Measurements from ENCODE around the gene PCDHB8. TPM values are rescaled to one million over a fixed set of nuclear protein-coding genes. Genes with fewer than 3 reads are reported as not detected.
"Not testable (repeated sequence)": the region's sequence is repeated elsewhere in the genome, so short reads cannot be mapped to it uniquely, and the experiment has no call there.

Gene PCDHB8
- polyA plus RNA-seq (2011; rRNA removed) (0.20 and 0.25 TPM in 2 replicates), polyA minus RNA-seq (2011; rRNA and poly(A)+ RNA removed) (0.23 and 0.61 TPM in 2 replicates)

- H3K9me3 ChIP-seq (ENCODE audit: control insufficient read depth, insufficient read depth, low read length) = peaks cover 26% of the 10 kb centered on the region
- CTCF ChIA-PET = interaction anchor here (1.4 kb wide), 1 partner anchor 386 kb away, joined by 5 read pairs; no protein-coding TSS in a partner anchor
- H3K4me3 ChIP-seq (ENCODE audit: low read depth, low read length); POLR2A ChIA-PET; DNase-seq (ENCODE audit: low read depth, low spot score); H3K27me3 ChIP-seq (ENCODE audit: control insufficient read depth, insufficient read depth, low read length); H3K27ac ChIP-seq (ENCODE audit: low read depth, low read length): not testable (repeated sequence)
These were observed at the start of gene PCDHB8 for GRCh38 chr5:141177577-141178191. Gene PCDHB8 (plus strand): TSS chr5:141177790. CDS start chr5:141178035, 245 bp downstream.

DNA sequence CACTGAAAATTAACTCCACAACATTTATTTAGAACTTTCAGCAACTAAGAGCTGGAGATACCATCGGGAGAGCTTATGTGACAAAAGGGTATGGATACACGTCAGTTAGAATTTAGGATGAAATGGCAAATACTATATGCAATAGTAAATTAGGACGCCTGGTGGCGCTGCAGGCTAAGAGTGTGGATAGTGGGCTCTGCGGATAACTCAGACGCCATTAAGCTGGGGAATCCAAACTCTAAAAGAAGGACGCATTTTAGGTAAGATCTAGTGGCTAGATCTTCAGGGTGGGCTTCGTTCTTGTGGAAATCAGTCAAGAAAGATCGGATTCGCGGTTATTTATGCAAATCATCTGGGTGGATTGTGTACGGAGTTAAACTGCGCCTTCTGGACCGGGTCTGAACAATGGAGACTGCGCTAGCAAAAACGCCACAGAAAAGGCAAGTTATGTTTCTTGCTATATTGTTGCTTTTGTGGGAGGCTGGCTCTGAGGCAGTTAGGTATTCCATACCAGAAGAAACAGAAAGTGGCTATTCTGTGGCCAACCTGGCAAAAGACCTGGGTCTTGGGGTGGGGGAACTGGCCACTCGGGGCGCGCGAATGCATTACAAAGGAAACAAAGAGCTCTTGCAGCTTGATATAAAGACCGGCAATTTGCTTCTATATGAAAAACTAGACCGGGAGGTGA is 42.4 kb upstream of the PCDHB8 start, which contains the start of gene PCDHB5:
TSS of gene PCDHB5 (plus strand) at position 177 of the 688 bp plus-strand sequence. CDS start at position 406, 229 bp downstream.
- Histone ChIP-seq H3K9me3 (ENCODE audit: control insufficient read depth, insufficient read depth, low read length) (peaks cover 22% of the 10 kb centered on the region), H3K27me3 (ENCODE audit: control insufficient read depth, insufficient read depth, low read length) (no peaks in the 10 kb centered on the region), H3K4me3 (ENCODE audit: low read depth, low read length) (peak within 1 kb of the TSS; percentile 31), H3K27ac (ENCODE audit: low read depth, low read length) (no peak within 1 kb of the TSS)
- TF ChIP-seq CTCF (IDR thresholded peaks at IDR 0.05; ENCODE audit: low read depth, low read length) = 0 out of 2 replicates have a peak, but pooled peaks have one; percentile 18
- DNase-seq (ENCODE audit: low read depth, low spot score) = no peak
- ChIA-PET CTCF (interaction anchor here (0.5 to 1.6 kb wide), 3 partner anchors 51 to 859 kb away, joined by 3 to 7 read pairs (median 4); no protein-coding TSS in a partner anchor), POLR2A (no interaction called here)

DNA sequence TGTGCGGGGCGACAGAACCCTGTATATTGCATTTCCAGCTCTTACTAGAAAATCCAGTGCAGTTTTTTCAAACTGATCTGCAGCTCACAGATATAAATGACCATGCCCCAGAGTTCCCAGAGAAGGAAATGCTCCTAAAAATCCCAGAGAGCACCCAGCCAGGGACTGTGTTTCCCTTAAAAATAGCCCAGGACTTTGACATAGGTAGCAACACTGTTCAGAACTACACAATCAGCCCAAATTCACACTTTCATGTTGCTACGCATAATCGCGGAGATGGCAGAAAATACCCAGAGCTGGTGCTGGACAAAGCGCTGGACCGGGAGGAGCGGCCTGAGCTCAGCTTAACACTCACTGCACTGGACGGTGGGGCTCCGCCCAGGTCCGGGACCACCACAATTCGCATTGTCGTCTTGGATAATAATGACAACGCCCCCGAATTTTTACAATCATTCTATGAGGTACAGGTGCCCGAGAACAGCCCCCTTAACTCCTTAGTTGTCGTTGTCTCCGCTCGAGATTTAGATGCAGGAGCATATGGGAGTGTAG is 41.8 kb upstream of the PCDHB8 start:
- no peak for DNase-seq (ENCODE audit: low read depth, low spot score)
- CTCF ChIA-PET = interaction anchor here (1.6 kb wide), 1 partner anchor 428 kb away, joined by 7 read pairs; no protein-coding TSS in a partner anchor
- TF ChIP-seq CTCF (IDR thresholded peaks at IDR 0.05; ENCODE audit: low read depth, low read length) = no peak
- no peak overlapping the region for H3K27ac ChIP-seq (ENCODE audit: low read depth, low read length)
- POLR2A ChIA-PET = no interaction called here
- H3K27me3 ChIP-seq (ENCODE audit: control insufficient read depth, insufficient read depth, low read length) = no peaks in the 10 kb centered on the region
- peaks cover 22% of the 10 kb centered on the region for H3K9me3 ChIP-seq (ENCODE audit: control insufficient read depth, insufficient read depth, low read length)
- no peak overlapping the region for H3K4me3 ChIP-seq (ENCODE audit: low read depth, low read length)

DNA sequence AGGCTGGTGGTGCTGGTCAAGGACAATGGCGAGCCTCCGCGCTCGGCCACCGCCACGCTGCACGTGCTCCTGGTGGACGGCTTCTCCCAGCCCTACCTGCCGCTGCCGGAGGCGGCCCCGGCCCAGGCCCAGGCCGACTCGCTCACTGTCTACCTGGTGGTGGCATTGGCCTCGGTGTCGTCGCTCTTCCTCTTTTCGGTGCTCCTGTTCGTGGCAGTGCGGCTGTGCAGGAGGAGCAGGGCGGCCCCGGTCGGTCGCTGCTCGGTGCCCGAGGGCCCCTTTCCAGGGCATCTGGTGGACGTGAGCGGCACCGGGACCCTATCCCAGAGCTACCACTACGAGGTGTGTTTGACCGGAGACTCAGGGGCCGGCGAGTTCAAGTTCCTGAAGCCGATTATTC is 40.2 kb upstream of the PCDHB8 start:
- H3K27ac ChIP-seq (ENCODE audit: low read depth, low read length); POLR2A ChIA-PET; H3K27me3 ChIP-seq (ENCODE audit: control insufficient read depth, insufficient read depth, low read length); H3K4me3 ChIP-seq (ENCODE audit: low read depth, low read length); DNase-seq (ENCODE audit: low read depth, low spot score): not testable (repeated sequence)
- CTCF ChIA-PET = interaction anchor here (1.0 kb wide), 1 partner anchor 426 kb away, joined by 3 read pairs; no protein-coding TSS in a partner anchor
- peaks cover 22% of the 10 kb centered on the region for H3K9me3 ChIP-seq (ENCODE audit: control insufficient read depth, insufficient read depth, low read length)

DNA sequence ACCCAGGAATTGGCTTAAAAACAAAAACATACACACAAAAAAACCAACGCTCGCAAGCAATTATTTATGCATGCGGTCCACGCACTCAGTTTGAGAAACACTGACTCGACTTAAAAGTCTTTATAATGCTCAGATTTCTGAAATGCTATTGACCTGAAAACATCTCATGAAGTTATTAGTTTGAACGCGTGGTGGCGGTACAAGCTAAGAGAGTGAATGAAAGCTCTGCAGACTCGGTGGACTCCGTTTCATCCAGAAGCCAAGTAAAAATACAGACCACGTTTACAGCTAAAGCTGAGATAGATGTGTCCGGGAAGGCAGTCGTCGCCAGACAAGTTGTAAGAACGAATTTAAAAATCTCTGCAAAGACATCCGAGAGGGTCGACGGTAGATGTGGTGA is 27.8 kb upstream of the PCDHB8 start, which contains the start of gene PCDHB6:
TSS of gene PCDHB6 (plus strand) at position 246 of the 400 bp plus-strand sequence. CDS start 201 bp downstream, outside the sequence.
- peaks cover 19% of the 10 kb centered on the region for H3K9me3 ChIP-seq (ENCODE audit: control insufficient read depth, insufficient read depth, low read length)
- DNase-seq (ENCODE audit: low read depth, low spot score) = no peak
- no peaks in the 10 kb centered on the region for H3K27me3 ChIP-seq (ENCODE audit: control insufficient read depth, insufficient read depth, low read length)
- ChIA-PET POLR2A (no interaction called here), CTCF (no interaction called here)
- TF ChIP-seq CTCF (IDR thresholded peaks at IDR 0.05; ENCODE audit: low read depth, low read length) = no peak
- no peak within 1 kb of the TSS for H3K27ac ChIP-seq (ENCODE audit: low read depth, low read length)
- no peak within 1 kb of the TSS for H3K4me3 ChIP-seq (ENCODE audit: low read depth, low read length)
